ENCODE measurements around the gene IFITM10. TPM values are rescaled to one million over a fixed set of nuclear protein-coding genes. Genes with fewer than 3 reads are reported as not detected.

The IFITM10 gene
- total and polyA plus RNA-seq, 9 of the 15 experiments (the other 6 are each of a cell fraction or from before 2014, with no cell fraction given) = 0.08 to 0.13 (median 0.09) TPM; not detected in 6

DNA sequence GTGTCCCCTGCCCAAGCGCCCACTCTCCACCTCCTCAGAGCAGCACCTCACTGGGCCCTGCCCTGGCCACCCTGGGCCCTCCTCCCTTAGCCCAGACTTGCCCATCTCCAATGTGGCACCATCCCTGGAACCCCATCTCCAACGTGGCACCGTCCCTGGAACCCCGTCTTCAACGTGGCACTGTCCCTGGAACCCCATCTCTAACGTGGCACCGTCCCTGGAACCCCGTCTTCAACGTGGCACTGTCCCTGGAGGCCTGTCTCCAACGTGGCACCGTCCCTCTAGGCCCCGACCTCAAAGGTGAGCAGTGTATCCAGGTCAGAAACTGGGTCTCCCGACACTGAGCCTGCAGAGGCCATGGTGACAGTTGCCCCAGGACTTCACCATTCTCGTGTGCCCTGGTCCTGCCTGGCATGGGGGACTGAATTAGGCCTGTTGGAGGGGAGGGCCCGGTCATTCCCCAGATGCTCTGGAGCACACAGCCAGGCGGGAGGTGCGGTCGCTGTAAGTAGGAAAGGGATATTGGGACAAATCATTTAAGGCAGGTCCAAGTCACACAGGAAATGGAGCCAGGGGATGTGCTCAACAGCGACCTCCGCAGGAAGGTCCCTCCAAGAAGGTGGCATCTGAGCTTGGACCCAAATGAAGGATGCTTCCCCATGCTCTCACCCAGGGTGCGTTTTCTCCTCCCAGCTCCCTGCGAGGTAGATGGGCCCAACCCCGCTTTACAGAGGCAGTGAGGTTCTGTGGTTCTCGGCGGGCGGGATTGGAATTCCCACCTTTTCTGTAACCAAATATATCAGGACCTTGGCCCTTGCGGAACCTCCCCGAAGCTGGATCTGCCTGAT, 15.7 kb upstream of the IFITM10 start:
- Histone ChIP-seq H3K4me3 (no peak overlapping the region), H3K4me2 (ENCODE audit: insufficient read depth, low read length) (no peak overlapping the region), H3K9ac (ENCODE audit: insufficient read depth in 1 of 2, low read depth in 2 of 2, low read length in 2 of 2) (peak overlapping the region in 1 of 2 experiments; percentile 76; a peak in 2 of 4 replicates), H2AFZ (ENCODE audit: low read depth, low read length) (no peak overlapping the region), H3K9me3 (replicated peaks; ENCODE audit: control insufficient read depth, insufficient read depth, low read depth, low read length) (no peaks in the 10 kb centered on the region), H3K79me2 (ENCODE audit: control insufficient read depth, insufficient read depth, low read length) (peaks cover 17% of the 10 kb centered on the region), H3K9me1 (ENCODE audit: control insufficient read depth, insufficient read depth, low read length) (peaks cover 7% of the 10 kb centered on the region), H3K36me3 (ENCODE audit: control insufficient read depth, insufficient read depth, low read length) (peaks cover 2% of the 10 kb centered on the region; the same call in 1 of the 3 replicates), H3K27ac (ENCODE audit: extremely low read depth, low read depth, low read length) (no peak overlapping the region), H3K27me3 (ENCODE audit: control insufficient read depth in 2 of 2, insufficient read depth in 2 of 2, low read length in 2 of 2) (no peaks in the 10 kb centered on the region), H3K4me1 (replicated peaks in 1 of 2; ENCODE audit: control insufficient read depth in 2 of 2, insufficient read depth in 2 of 2, low read length in 2 of 2) (peaks cover 30 to 66% of the 10 kb centered on the region in 2 experiments), H4K20me1 (replicated peaks; ENCODE audit: control insufficient read depth, insufficient read depth, low read length) (0 out of 2 replicates have a peak, but pooled peaks cover 4% of the 10 kb centered on the region)
- TF ChIP-seq MAFG (tag; conservative IDR thresholded peaks at IDR 0.05) = no peak
- TF ChIP-seq, protein P1, sequence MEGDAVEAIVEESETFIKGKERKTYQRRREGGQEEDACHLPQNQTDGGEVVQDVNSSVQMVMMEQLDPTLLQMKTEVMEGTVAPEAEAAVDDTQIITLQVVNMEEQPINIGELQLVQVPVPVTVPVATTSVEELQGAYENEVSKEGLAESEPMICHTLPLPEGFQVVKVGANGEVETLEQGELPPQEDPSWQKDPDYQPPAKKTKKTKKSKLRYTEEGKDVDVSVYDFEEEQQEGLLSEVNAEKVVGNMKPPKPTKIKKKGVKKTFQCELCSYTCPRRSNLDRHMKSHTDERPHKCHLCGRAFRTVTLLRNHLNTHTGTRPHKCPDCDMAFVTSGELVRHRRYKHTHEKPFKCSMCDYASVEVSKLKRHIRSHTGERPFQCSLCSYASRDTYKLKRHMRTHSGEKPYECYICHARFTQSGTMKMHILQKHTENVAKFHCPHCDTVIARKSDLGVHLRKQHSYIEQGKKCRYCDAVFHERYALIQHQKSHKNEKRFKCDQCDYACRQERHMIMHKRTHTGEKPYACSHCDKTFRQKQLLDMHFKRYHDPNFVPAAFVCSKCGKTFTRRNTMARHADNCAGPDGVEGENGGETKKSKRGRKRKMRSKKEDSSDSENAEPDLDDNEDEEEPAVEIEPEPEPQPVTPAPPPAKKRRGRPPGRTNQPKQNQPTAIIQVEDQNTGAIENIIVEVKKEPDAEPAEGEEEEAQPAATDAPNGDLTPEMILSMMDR (IDR thresholded peaks at IDR 0.05 in 2 of 3, conservative IDR thresholded peaks at IDR 0.05 in 1 of 3; ENCODE audit: insufficient read depth in 2 of 3, low read depth in 1 of 3, low read length in 3 of 3) = peak; percentile 18 to 47 (median 22); a peak in 3 of 6 replicates
- DNase-seq (ENCODE audit: extremely low read depth in 1 of 4, low spot score in 3 of 4) (peak in 1 of 4 experiments; percentile 25), ATAC-seq (no peak), FAIRE-seq (no peak)
- ChIA-PET CTCF (ENCODE audit: low intra/inter-chr PET ratio) (no interaction called here), POLR2A (interaction anchor here (0.6 kb wide), 1 partner anchor 103 kb away, joined by 4 read pairs; no protein-coding TSS in a partner anchor)
- WGBS (ENCODE audit: insufficient coverage, low coverage, missing lambda C conversion rate) = 74% methylated on average over 28 of the region's 28 CpGs
- intact Hi-C loops (cut with micrococcal nuclease) = no loop called here
- in situ Hi-C loops (cut with MboI) = no loop called here
- no TSS peak for BruUV-seq (replicated peaks)

Measured in K562 (cell line).